ENCODE data around the gene ELMO1.

DNA sequence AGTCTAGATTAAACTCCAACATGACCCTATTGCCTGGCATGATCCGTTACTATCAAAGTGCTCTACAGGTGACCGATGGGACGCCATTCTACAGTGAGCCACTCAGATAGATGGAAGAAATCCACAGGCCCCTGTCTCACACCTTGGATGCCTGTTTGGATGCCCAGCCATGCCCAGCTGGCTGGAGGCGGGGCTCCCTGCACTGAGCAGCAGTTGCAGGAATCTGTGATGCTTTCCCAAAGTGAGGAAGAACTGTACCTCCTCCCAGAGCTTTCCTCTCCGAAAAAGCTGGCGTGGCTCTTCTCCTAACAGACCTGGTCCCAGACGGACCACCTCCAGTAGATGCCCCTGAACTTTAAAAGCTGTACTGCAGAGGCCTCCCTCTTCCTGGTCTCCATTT lies 253.3 kb downstream of the ELMO1 start:
- TF ChIP-seq, protein P1, sequence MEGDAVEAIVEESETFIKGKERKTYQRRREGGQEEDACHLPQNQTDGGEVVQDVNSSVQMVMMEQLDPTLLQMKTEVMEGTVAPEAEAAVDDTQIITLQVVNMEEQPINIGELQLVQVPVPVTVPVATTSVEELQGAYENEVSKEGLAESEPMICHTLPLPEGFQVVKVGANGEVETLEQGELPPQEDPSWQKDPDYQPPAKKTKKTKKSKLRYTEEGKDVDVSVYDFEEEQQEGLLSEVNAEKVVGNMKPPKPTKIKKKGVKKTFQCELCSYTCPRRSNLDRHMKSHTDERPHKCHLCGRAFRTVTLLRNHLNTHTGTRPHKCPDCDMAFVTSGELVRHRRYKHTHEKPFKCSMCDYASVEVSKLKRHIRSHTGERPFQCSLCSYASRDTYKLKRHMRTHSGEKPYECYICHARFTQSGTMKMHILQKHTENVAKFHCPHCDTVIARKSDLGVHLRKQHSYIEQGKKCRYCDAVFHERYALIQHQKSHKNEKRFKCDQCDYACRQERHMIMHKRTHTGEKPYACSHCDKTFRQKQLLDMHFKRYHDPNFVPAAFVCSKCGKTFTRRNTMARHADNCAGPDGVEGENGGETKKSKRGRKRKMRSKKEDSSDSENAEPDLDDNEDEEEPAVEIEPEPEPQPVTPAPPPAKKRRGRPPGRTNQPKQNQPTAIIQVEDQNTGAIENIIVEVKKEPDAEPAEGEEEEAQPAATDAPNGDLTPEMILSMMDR (IDR thresholded peaks at IDR 0.05; ENCODE audit: low read depth, low read length) = no peak
- TF ChIP-seq, protein P2, sequence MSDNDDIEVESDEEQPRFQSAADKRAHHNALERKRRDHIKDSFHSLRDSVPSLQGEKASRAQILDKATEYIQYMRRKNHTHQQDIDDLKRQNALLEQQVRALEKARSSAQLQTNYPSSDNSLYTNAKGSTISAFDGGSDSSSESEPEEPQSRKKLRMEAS (IDR thresholded peaks at IDR 0.05; ENCODE audit: low read depth, low read length) = no peak

Measured in NB4 (cell line).